Keratinocyte (primary cell): Measurements from ENCODE around the gene ELOVL5. TPM values are rescaled to one million over a fixed set of nuclear protein-coding genes. Genes with fewer than 3 reads are reported as not detected.
A peak's percentile ranks its signal among the peaks of the same experiment; 100 is the strongest.

Source experiments
- DNase-seq: peaks from one replicate; pipeline ENCODE4 v3.0.0-alpha.2; 2011; ENCODE audit warnings: low read depth, missing footprints, low spot score
- FAIRE-seq: peaks from 2 replicates; lab custom pipeline; 2011; peaks lifted over from hg19 to GRCh38; lab: Jason Lieb, UNC
- H2AFZ ChIP-seq: 2 replicates; pipeline ENCODE4 v1.6.0; 2012; ENCODE audit warnings: low read length, control low read depth, inconsistent platforms; ENCODE audit not compliant: control insufficient read depth
- H3K27ac ChIP-seq: 2 replicates; pipeline ENCODE4 v1.5.1; 2011; ENCODE audit warnings: low read length; ENCODE audit not compliant: control insufficient read depth, insufficient read depth
- H3K27me3 ChIP-seq: 3 replicates; pipeline ENCODE4 v1.6.0; 2011; ENCODE audit warnings: low read length; ENCODE audit not compliant: control insufficient read depth, insufficient read depth; ENCODE audit errors: extremely low read depth
- H3K36me3 ChIP-seq, 2 experiments: 2 replicates in 1 of 2; 3 replicates in 1 of 2; pipeline ENCODE4 v1.5.1; 2011; ENCODE audit warnings: low read length in 2 of 2, mild to moderate bottlenecking in 1 of 2; ENCODE audit not compliant: control insufficient read depth in 2 of 2, insufficient read depth in 2 of 2; ENCODE audit errors: extremely low read depth in 1 of 2
- H3K4me1 ChIP-seq: 3 replicates; pipeline ENCODE4 v1.5.1; 2011; ENCODE audit warnings: low read length; ENCODE audit not compliant: control insufficient read depth, insufficient read depth; ENCODE audit errors: extremely low read depth
- H3K4me2 ChIP-seq: 3 replicates; pipeline ENCODE4 v1.6.0; 2011; ENCODE audit warnings: low read depth, low read length; ENCODE audit not compliant: control insufficient read depth, insufficient read depth; ENCODE audit errors: extremely low read depth
- H3K4me3 ChIP-seq, 3 experiments: fragments of 200-600 bp in 1 of 3; sonication (generic) in 1 of 3; 2 replicates in 2 of 3; 3 replicates in 1 of 3; pipeline ENCODE4 v1.5.1; 2011 to 2016; ENCODE audit warnings: low read length in 3 of 3, mild to moderate bottlenecking in 3 of 3, control low read depth in 2 of 3, inconsistent platforms in 1 of 3, low read depth in 1 of 3, mixed read lengths in 1 of 3, mixed run types in 1 of 3, moderate library complexity in 1 of 3; ENCODE audit not compliant: control insufficient read depth in 2 of 3, insufficient read depth in 2 of 3; ENCODE audit errors: extremely low read depth in 1 of 3
- H3K79me2 ChIP-seq: 2 replicates; pipeline ENCODE4 v1.6.0; 2012; ENCODE audit warnings: low read length; ENCODE audit not compliant: control insufficient read depth, insufficient read depth
- H3K9ac ChIP-seq: 3 replicates; pipeline ENCODE4 v1.6.0; 2011; ENCODE audit warnings: low read length; ENCODE audit not compliant: control insufficient read depth, insufficient read depth; ENCODE audit errors: extremely low read depth
- H3K9me1 ChIP-seq: 3 replicates; pipeline ENCODE4 v1.6.0; 2011; ENCODE audit warnings: low read length; ENCODE audit not compliant: control insufficient read depth, insufficient read depth; ENCODE audit errors: extremely low read depth
- H3K9me3 ChIP-seq: 2 replicates; pipeline ENCODE4 v1.5.1; 2012; ENCODE audit warnings: low read depth, low read length; ENCODE audit not compliant: control insufficient read depth
- H4K20me1 ChIP-seq: 3 replicates; pipeline ENCODE4 v1.6.0; 2011; ENCODE audit warnings: low read length; ENCODE audit not compliant: control insufficient read depth, insufficient read depth; ENCODE audit errors: extremely low read depth
- EZH2 ChIP-seq: IDR thresholded peaks from one replicate; pipeline ENCODE4 v1.6.1; 2012; ENCODE audit warnings: inconsistent platforms, mild to moderate bottlenecking, low read length, moderate library complexity
- dilution Hi-C: fragments of 300-500 bp; cut with MboI; formaldehyde crosslinking; loops from one replicate; pipeline ENCODE4 v1.7.0; 2020; ENCODE audit warnings: low sequenced_read_pairs; ENCODE audit not compliant: extremely low pct_ligation_motif_present
- polyA plus RNA-seq, 5 experiments: library from polyadenylated mRNA; depleted of rRNA in 3 of 5; stranded (reverse) in 3 of 5; stranded (forward) in 1 of 5; unstranded in 1 of 5; fragments of >200 nt; gene quantifications; 1 replicate in 1 of 5; 2 replicates in 3 of 5; 3 replicates in 1 of 5; pipeline versions ENCODE4 v1.2.1 to v1.2.3, GENCODE V29; 2011 to 2012; ENCODE audit warnings: missing spikeins in 2 of 5, low read depth in 1 of 5, low replicate concordance in 1 of 5
- TF ChIP-seq, protein P1 (sequence below), 3 experiments: IDR thresholded peaks in 1 of 3; conservative IDR thresholded peaks in 1 of 3; optimal IDR thresholded peaks in 1 of 3; 2 replicates in 2 of 3; 3 replicates in 1 of 3; pipeline versions ENCODE3 to v1.5.1; 2011; ENCODE audit warnings: low read length in 3 of 3, mild to moderate bottlenecking in 3 of 3, moderate library complexity in 2 of 3, control low read depth in 1 of 3, inconsistent platforms in 1 of 3; ENCODE audit not compliant: insufficient read depth in 2 of 3; ENCODE audit errors: extremely low read depth in 1 of 3

The ELOVL5 gene
- polyA plus RNA-seq, 1 donor (not counting 4 experiments of a cell fraction or from before 2014, with no cell fraction given): 66.7 TPM

- H3K4me1 ChIP-seq: peaks cover 47% of the 10 kb centered on the region
- dilution Hi-C loops: no loop called here
- peak overlapping the region; percentile 93 for H3K27ac ChIP-seq
- peaks cover 6% of the 10 kb centered on the region for H3K9me1 ChIP-seq
- H2AFZ ChIP-seq: no peak overlapping the region
- H3K4me2 ChIP-seq: peak overlapping the region; percentile 89
- no peak for DNase-seq
- no peaks in the 10 kb centered on the region for H4K20me1 ChIP-seq
- H3K4me3 ChIP-seq: no peak overlapping the region
- H3K9me3 ChIP-seq: no peaks in the 10 kb centered on the region
- no peaks in the 10 kb centered on the region for H3K36me3 ChIP-seq
- no peak for TF ChIP-seq EZH2
- TF ChIP-seq, protein P1, sequence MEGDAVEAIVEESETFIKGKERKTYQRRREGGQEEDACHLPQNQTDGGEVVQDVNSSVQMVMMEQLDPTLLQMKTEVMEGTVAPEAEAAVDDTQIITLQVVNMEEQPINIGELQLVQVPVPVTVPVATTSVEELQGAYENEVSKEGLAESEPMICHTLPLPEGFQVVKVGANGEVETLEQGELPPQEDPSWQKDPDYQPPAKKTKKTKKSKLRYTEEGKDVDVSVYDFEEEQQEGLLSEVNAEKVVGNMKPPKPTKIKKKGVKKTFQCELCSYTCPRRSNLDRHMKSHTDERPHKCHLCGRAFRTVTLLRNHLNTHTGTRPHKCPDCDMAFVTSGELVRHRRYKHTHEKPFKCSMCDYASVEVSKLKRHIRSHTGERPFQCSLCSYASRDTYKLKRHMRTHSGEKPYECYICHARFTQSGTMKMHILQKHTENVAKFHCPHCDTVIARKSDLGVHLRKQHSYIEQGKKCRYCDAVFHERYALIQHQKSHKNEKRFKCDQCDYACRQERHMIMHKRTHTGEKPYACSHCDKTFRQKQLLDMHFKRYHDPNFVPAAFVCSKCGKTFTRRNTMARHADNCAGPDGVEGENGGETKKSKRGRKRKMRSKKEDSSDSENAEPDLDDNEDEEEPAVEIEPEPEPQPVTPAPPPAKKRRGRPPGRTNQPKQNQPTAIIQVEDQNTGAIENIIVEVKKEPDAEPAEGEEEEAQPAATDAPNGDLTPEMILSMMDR (optimal IDR thresholded peaks at IDR 0.05 in 1 of 3, IDR thresholded peaks at IDR 0.05 in 1 of 3, conservative IDR thresholded peaks at IDR 0.05 in 1 of 3; ENCODE audit: extremely low read depth in 1 of 3, insufficient read depth in 2 of 3, low read length in 3 of 3): no peak
- peaks cover 56% of the 10 kb centered on the region for H3K79me2 ChIP-seq
- peak overlapping the region; percentile 33 for H3K9ac ChIP-seq
- no peak for FAIRE-seq
- no peaks in the 10 kb centered on the region for H3K27me3 ChIP-seq
Observed at GRCh38 chr6:53325785-53326184, 23.0 kb downstream of the ELOVL5 start.

DNA sequence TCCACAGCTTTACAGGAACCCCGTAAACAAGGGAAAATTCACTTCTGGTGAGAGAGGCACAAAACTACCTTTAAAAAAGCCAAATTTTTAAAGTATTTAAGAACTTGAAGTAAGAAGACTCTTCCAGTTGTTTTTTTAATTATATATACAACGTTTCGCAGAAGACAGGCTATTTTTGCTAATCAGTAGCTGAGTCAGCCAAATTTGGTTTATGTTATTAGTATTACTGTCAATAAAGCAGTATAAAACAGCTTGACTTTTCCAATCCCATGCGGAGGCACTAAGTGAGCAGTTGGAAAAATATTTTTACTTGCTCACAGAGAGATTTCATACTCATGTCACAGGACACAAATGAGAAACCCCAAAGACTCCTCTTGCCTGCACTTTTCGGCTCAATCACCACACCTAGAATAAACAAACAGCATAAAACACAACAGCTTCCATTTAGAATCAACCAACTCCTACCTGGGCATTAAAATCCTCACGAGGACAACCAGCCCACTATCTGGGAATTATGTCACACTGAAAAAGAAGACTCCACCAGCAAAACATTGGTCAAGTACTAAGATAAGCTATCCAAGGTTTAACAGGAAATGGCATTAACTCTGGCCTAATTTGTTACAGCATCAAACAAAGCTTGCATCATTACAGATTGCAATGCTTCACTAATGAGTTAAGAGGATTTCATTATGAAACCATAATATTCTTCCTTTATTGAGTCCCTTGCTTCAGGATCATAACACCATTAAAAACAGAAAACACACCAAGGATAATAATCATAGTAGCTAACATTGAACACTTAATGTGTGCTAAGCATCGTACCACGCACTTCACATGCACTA is 26.3 kb downstream of the ELOVL5 start:
- Histone ChIP-seq H3K36me3 (no peaks in the 10 kb centered on the region), H3K9me3 (no peaks in the 10 kb centered on the region), H4K20me1 (no peaks in the 10 kb centered on the region), H3K4me2 (peak overlapping the region; percentile 83), H3K4me1 (peaks cover 34% of the 10 kb centered on the region), H2AFZ (no peak overlapping the region), H3K27me3 (no peaks in the 10 kb centered on the region), H3K79me2 (peaks cover 59% of the 10 kb centered on the region), H3K27ac (peak overlapping the region; percentile 84), H3K9me1 (peaks cover 6% of the 10 kb centered on the region), H3K9ac (peak overlapping the region; percentile 16), H3K4me3 (peak overlapping the region in 2 of 3 experiments; percentile 7 to 55)
- DNase-seq (no peak), FAIRE-seq (no peak)
- TF ChIP-seq, protein P1 (optimal IDR thresholded peaks at IDR 0.05 in 1 of 3, IDR thresholded peaks at IDR 0.05 in 1 of 3, conservative IDR thresholded peaks at IDR 0.05 in 1 of 3; ENCODE audit: extremely low read depth in 1 of 3, insufficient read depth in 2 of 3, low read length in 3 of 3): no peak
- TF ChIP-seq EZH2: no peak
- dilution Hi-C loops: no loop called here
